Right lobe of liver (tissue), 6 donors: ENCODE results near the gene PTGDS. TPM values are rescaled to one million over a fixed set of nuclear protein-coding genes. Genes with fewer than 3 reads are reported as not detected.
"Not testable (repeated sequence)": the region's sequence is repeated elsewhere in the genome, so short reads cannot be mapped to it uniquely, and the experiment has no call there.

Experiments
- ATAC-seq, 4 donors: fragments of 200-7000 bp; cut with Tn5 transposase; one replicate each; pipeline ENCODE4 v1.9.1; 2020; ENCODE audit warnings: mild to moderate bottlenecking in 4 of 4, moderate library complexity in 4 of 4
- DNase-seq, 3 donors: peaks; one replicate each; pipeline ENCODE4 v3.0.0-alpha.2; 2020
- H3K27ac ChIP-seq, 3 donors: fragments of 200-600 bp; one replicate each; pipeline ENCODE4 v1.8.0; 2022
- H3K27me3 ChIP-seq, 2 donors: fragments of 200-600 bp; one replicate each; pipeline ENCODE4 v1.8.0; 2022
- H3K36me3 ChIP-seq, 4 donors: fragments of 200-600 bp; sonication (generic) in 1 of 4; one replicate each; pipeline versions ENCODE4 v1.5.1 to v1.8.0; 2017 to 2022; ENCODE audit warnings: control low read depth in 1 of 4
- H3K4me1 ChIP-seq, 4 donors: fragments of 200-600 bp; sonication (generic) in 1 of 4; one replicate each; pipeline versions ENCODE4 v1.5.1 to v1.8.0; 2017 to 2022; ENCODE audit warnings: control low read depth in 1 of 4
- H3K4me3 ChIP-seq, 3 donors: fragments of 200-600 bp; one replicate each; pipeline ENCODE4 v1.8.0; 2022
- H3K9me3 ChIP-seq, 4 donors: fragments of 200-600 bp; sonication (generic) in 1 of 4; one replicate each; pipeline versions ENCODE4 v1.5.1 to v1.8.0; 2017 to 2022; ENCODE audit warnings: control low read depth in 1 of 4
- POLR2A ChIP-seq: fragments of 450-650 bp; IDR thresholded peaks from one replicate; pipeline ENCODE4 v1.6.1; 2017; ENCODE audit warnings: antibody characterized with exemption, mild to moderate bottlenecking
- WGBS: methylation state at CpG from one replicate; pipeline ENCODE4 v1.1.6; 2018; ENCODE audit warnings: low coverage, low lambda C conversion rate; ENCODE audit not compliant: insufficient coverage; ENCODE audit errors: missing lambda C conversion rate; 5-methylcytosine and 5-hydroxymethylcytosine counted together
- intact Hi-C, 2 donors: fragments of 100-400 bp; cut with DNase I; formaldehyde crosslinking; loops; one replicate each; pipeline versions ENCODE4 v1.11.2 to v1.14.1; 2022
- total RNA-seq, 6 experiments: library from RNA; depleted of rRNA in 2 of 6; stranded (reverse); fragments of >200 nt in 2 of 6; fragmentation: NEBNext Ultra II Directional in 3 of 6; extraction: Animal tissue kit (Norgen Biotek cat#: 25700) in 3 of 6; gene quantifications; one replicate each; pipeline versions ENCODE4 v1.1.0 to v1.2.4, GENCODE V29; 2016 to 2023
- TF ChIP-seq, protein P1 (sequence below), 4 donors: fragments of 200-600 bp in 3 of 4; fragments of 450-650 bp in 1 of 4; IDR thresholded peaks; one replicate each; pipeline versions ENCODE4 v1.5.1 to v1.8.0; 2016 to 2022; ENCODE audit warnings: antibody characterized with exemption in 4 of 4, mild to moderate bottlenecking in 2 of 4
- donor health status: DM: no; HTN: yes; CAD: no.
- donor health status: DM: no; HTN: no; CAD: no.
- donor health status: DM: no; HTN: no; CAD: no.
- donor health status: DM: no; HTN: yes; CAD: no.
- donor health status: DM: no; HTN: yes; CAD: no.

Gene PTGDS
- total RNA-seq, 6 experiments from 2014 or later, result 4.3 to 21.9 (median 6.0) TPM

DNA sequence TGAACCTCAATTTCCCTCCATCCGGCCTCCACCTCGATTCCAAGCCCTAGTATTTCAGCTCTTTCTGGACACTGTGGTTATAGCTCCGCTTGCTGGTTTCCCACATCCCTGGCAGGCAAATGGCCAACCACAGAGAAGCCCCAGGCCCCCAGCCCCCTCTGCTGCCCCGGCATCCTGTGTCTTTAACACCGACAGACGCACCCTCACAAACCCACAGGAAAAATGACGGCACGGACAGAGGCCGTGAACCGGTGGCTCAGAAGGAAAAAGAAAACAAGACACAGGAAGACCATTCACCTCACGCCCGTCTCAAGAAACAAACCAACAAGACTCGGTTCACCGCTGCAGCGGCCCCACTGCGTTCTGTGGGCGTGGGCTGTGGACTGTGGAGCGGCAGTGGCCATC, 20.5 kb downstream of the PTGDS start:
- H3K36me3 ChIP-seq, result no peaks in the 10 kb centered on the region
- ATAC-seq, result peak in 2 of 4 donors; percentile 4 to 5
- peaks cover 0 to 13% (median 4%) of the 10 kb centered on the region in 4 donors for H3K4me1 ChIP-seq
- no peaks in the 10 kb centered on the region for H3K9me3 ChIP-seq
- no peaks in the 10 kb centered on the region for H3K27me3 ChIP-seq
- H3K27ac ChIP-seq, result no peak overlapping the region
- intact Hi-C loops, result no loop called here
- H3K4me3 ChIP-seq, result no peak overlapping the region
- WGBS, result 36% methylated on average over 16 of the region's 18 CpGs
- TF ChIP-seq, protein P1, sequence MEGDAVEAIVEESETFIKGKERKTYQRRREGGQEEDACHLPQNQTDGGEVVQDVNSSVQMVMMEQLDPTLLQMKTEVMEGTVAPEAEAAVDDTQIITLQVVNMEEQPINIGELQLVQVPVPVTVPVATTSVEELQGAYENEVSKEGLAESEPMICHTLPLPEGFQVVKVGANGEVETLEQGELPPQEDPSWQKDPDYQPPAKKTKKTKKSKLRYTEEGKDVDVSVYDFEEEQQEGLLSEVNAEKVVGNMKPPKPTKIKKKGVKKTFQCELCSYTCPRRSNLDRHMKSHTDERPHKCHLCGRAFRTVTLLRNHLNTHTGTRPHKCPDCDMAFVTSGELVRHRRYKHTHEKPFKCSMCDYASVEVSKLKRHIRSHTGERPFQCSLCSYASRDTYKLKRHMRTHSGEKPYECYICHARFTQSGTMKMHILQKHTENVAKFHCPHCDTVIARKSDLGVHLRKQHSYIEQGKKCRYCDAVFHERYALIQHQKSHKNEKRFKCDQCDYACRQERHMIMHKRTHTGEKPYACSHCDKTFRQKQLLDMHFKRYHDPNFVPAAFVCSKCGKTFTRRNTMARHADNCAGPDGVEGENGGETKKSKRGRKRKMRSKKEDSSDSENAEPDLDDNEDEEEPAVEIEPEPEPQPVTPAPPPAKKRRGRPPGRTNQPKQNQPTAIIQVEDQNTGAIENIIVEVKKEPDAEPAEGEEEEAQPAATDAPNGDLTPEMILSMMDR (IDR thresholded peaks at IDR 0.05), result no peak
- TF ChIP-seq POLR2A, result no peak
- DNase-seq, result no peak

DNA sequence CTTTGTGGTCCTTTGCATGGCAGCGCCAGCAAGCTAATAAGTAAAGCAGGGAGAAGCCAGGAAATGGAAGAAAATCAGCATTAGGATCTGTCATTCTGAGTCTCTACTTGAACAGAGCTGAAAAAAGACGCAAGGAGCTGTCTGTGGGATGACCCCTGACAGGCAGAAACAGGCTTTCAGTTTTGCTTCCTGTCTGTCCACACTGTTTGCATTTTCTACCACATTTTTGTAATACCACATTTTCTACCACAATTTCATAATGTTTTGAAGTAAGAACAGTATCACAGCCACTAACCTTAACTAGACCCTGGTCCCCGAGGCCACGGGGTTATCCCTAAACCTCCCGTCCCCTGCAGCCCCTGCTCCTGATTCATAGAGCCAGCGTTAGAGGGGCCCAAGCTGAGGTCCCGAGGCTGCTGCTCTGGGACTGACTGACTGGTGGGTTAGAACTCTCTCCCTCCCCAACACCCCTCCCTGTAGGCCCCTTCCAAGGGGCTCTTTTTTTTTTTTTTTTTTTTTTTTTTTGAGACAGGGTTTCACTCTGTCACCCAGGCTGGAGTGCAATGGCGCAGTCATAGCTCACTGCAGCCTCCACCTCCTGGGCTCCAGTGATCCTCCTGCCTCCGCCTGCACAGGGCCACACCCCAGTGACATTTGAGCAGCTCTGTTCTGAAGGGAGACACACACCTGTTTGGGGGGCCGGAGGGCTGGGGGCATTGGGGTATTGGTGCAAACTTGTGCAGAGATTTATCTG, 23.1 kb downstream of the PTGDS start:
- Histone ChIP-seq H3K4me1 (peaks cover 0 to 3% (median 0%) of the 10 kb centered on the region in 4 donors), H3K27ac (peak overlapping the region in 1 of 3 donors; percentile 32), H3K27me3 (no peaks in the 10 kb centered on the region), H3K9me3 (no peaks in the 10 kb centered on the region), H3K36me3 (no peaks in the 10 kb centered on the region), H3K4me3 (no peak overlapping the region)
- intact Hi-C loops, result no loop called here
- DNase-seq (no peak), ATAC-seq (peak in 2 of 4 donors; percentile 28 to 59)
- WGBS, result 39% methylated on average over 7 of the region's 10 CpGs
- TF ChIP-seq POLR2A, result no peak
- TF ChIP-seq, protein P1 (IDR thresholded peaks at IDR 0.05), result no peak

DNA sequence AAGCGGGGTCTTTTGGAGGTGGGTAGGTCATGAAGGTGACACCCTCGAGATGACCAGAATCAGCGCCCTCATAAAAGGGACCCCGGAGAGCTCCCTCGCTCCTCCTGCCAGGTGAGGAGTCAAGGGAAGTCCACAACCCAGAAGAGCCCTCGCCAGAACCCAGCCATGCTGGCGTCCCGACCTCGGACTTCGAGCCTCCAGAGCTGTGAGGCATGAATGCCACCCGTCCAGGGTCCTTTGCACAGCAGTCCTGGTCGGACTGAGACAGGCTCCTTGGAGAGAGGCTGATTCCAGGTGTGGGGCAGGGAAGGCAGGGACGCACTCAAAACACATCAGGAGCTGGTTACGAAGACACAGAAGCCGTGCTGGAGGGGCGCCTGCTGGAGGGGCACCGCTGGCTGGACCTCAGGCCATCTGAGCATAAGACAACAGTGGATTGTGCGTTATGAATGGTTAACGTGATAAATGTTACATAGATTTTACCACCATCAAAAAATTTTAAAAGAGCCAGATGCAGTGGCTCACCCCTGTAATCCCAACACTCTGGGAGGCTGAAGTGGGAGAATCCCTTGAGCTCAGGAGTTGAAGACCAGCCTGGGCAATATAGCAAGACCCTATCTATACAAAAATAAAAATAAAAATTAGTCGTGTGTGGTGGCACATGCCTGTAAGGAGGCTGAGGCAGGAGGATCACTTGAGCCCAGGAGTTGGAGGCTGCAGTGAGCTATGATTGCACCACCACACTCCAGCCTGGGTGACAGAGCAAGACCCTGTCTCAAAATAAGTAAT, 24.7 kb downstream of the PTGDS start:
- no peak for DNase-seq
- intact Hi-C loops, result no loop called here
- ATAC-seq, result peak; percentile 25 to 69 (median 61)
- Histone ChIP-seq H3K36me3 (no peaks in the 10 kb centered on the region), H3K4me1 (no peaks in the 10 kb centered on the region), H3K27ac (no peak overlapping the region), H3K4me3 (no peak overlapping the region), H3K27me3 (no peaks in the 10 kb centered on the region), H3K9me3 (no peaks in the 10 kb centered on the region)
- 78% methylated on average over 15 of the region's 20 CpGs for WGBS
- no peak for TF ChIP-seq POLR2A

DNA sequence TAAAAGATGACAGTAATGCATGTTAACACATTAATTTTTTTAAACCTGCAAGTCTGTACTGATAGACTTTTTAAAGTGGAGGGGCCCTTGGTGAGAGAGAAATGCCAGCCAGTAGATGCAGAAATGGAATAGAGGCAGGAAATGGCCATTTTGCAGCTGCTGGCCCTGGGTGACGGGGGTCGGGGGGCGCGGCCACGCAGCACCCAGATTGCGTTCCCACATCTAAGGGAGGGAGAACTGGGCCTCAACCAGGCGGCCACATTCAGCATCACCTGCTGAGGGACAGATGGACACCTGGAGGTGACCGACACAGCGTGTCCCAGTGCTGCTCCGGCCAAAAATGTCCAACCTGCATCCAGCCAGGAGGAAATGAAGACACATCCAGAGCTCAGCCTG, 25.3 kb downstream of the PTGDS start:
- intact Hi-C loops, result no loop called here
- Histone ChIP-seq H3K27ac (no peak overlapping the region), H3K4me1 (no peaks in the 10 kb centered on the region), H3K4me3 (no peak overlapping the region), H3K36me3 (no peaks in the 10 kb centered on the region), H3K9me3 (no peaks in the 10 kb centered on the region), H3K27me3 (no peaks in the 10 kb centered on the region)
- no peak for ATAC-seq
- TF ChIP-seq, protein P1 (IDR thresholded peaks at IDR 0.05), result no peak
- DNase-seq, result no peak
- 68% methylated on average over 6 of the region's 10 CpGs for WGBS

DNA sequence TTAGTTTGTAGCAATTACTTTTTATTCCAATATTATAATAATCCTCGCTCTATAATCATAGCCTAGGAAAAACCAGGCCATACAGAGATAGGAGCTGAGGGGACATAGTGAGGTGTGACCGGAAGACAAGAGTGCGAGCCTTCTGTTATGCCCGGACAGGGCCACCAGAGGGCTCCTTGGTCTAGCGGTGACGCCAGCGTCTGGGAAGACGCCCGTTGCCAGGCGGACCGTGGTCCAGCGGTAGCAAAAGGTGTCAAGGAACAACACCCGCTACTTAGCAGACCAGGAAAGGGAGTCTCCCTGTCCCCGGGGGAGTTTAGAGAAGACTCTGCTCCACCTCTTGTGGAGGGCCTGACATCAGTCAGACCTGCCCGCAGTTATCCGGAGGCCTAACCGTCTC, 27.0 kb downstream of the PTGDS start:
- ATAC-seq, H3K36me3 ChIP-seq, intact Hi-C loops, H3K27ac ChIP-seq, H3K4me3 ChIP-seq, H3K27me3 ChIP-seq, H3K9me3 ChIP-seq, DNase-seq, H3K4me1 ChIP-seq: not testable (repeated sequence)
- TF ChIP-seq, protein P1 (IDR thresholded peaks at IDR 0.05), result peak; percentile 33 to 49 (median 44)
- 46% methylated on average over 5 of the region's 17 CpGs for WGBS
